HEK293 (cell line): ENCODE results near the gene SRSF12.

Experiments
- GFI1B ChIP-seq: fragments of 450-650 bp; formaldehyde crosslinking; IDR thresholded peaks from 2 replicates; pipeline ENCODE4 v1.5.1; 2016; ENCODE audit warnings: missing biosample characterization, missing genetic modification characterization
- KLF16 ChIP-seq: fragments of 450-650 bp; formaldehyde crosslinking; IDR thresholded peaks from 2 replicates; pipeline ENCODE4 v1.5.1; 2017; ENCODE audit warnings: missing biosample characterization, missing genetic modification characterization
- PRDM2 ChIP-seq: fragments of 450-650 bp; formaldehyde crosslinking; IDR thresholded peaks from 2 replicates; pipeline ENCODE4 v1.5.1; 2016; ENCODE audit warnings: missing biosample characterization, missing genetic modification characterization, borderline replicate concordance
- ZNF132 ChIP-seq: fragments of 450-650 bp; formaldehyde crosslinking; IDR thresholded peaks from 2 replicates; pipeline ENCODE4 v1.5.1; 2017; ENCODE audit warnings: missing biosample characterization, missing genetic modification characterization, borderline replicate concordance
- ZNF133 ChIP-seq: fragments of 450-650 bp; formaldehyde crosslinking; IDR thresholded peaks from 2 replicates; pipeline ENCODE4 v1.5.1; 2016; ENCODE audit warnings: missing biosample characterization, missing genetic modification characterization
- ZNF16 ChIP-seq: fragments of 450-650 bp; formaldehyde crosslinking; IDR thresholded peaks from 2 replicates; pipeline ENCODE4 v1.5.1; 2016; ENCODE audit warnings: low read depth, missing biosample characterization, missing genetic modification characterization
- ZNF174 ChIP-seq: fragments of 450-650 bp; formaldehyde crosslinking; IDR thresholded peaks from 2 replicates; pipeline ENCODE4 v1.5.0; 2017; ENCODE audit warnings: missing biosample characterization, mild to moderate bottlenecking, missing genetic modification characterization
- ZNF214 ChIP-seq: fragments of 450-650 bp; formaldehyde crosslinking; IDR thresholded peaks from 2 replicates; pipeline ENCODE4 v1.5.1; 2017; ENCODE audit warnings: missing biosample characterization, mild to moderate bottlenecking, missing genetic modification characterization, borderline replicate concordance
- ZNF223 ChIP-seq: fragments of 450-650 bp; formaldehyde crosslinking; IDR thresholded peaks from 2 replicates; pipeline ENCODE4 v1.5.1; 2016; ENCODE audit warnings: missing biosample characterization, missing genetic modification characterization
- ZNF292 ChIP-seq: fragments of 450-650 bp; formaldehyde crosslinking; IDR thresholded peaks from 2 replicates; pipeline ENCODE4 v1.5.1; 2016; ENCODE audit warnings: low read depth, missing biosample characterization, missing genetic modification characterization, borderline replicate concordance
- ZNF302 ChIP-seq: fragments of 450-650 bp; formaldehyde crosslinking; IDR thresholded peaks from 2 replicates; pipeline ENCODE4 v1.5.1; 2016; ENCODE audit warnings: missing biosample characterization, missing genetic modification characterization, low read depth
- ZNF626 ChIP-seq: fragments of 450-650 bp; sonication (Bioruptor Pico); formaldehyde crosslinking; IDR thresholded peaks from 2 replicates; pipeline ENCODE4 v1.5.1; 2018; ENCODE audit warnings: missing biosample characterization, missing genetic modification characterization, inconsistent platforms
- TF ChIP-seq, protein P1 (sequence below): fragments of 450-650 bp; formaldehyde crosslinking; conservative IDR thresholded peaks from 2 replicates; pipeline ENCODE4 v1.5.1; 2016; ENCODE audit warnings: low read depth, missing biosample characterization, missing genetic modification characterization

Gene SRSF12

GRCh38 chr6:89145956-89146717 lies 28.3 kb upstream of the SRSF12 start, which contains the start of gene PM20D2 (continued):
- TF ChIP-seq ZNF16 (tag by site-specific recombination) (no peak), PRDM2 (no peak), ZNF626 (tag by site-specific recombination) (no peak), KLF16 (tag by site-specific recombination) (peak; percentile 74), ZNF292 (tag by site-specific recombination) (no peak), ZNF133 (no peak), ZNF132 (tag by site-specific recombination) (no peak), GFI1B (tag by site-specific recombination) (no peak), ZNF174 (tag by site-specific recombination) (no peak), ZNF214 (tag by site-specific recombination) (no peak), ZNF223 (tag by site-specific recombination) (no peak), ZNF302 (tag by site-specific recombination) (no peak)
- TF ChIP-seq, protein P1, sequence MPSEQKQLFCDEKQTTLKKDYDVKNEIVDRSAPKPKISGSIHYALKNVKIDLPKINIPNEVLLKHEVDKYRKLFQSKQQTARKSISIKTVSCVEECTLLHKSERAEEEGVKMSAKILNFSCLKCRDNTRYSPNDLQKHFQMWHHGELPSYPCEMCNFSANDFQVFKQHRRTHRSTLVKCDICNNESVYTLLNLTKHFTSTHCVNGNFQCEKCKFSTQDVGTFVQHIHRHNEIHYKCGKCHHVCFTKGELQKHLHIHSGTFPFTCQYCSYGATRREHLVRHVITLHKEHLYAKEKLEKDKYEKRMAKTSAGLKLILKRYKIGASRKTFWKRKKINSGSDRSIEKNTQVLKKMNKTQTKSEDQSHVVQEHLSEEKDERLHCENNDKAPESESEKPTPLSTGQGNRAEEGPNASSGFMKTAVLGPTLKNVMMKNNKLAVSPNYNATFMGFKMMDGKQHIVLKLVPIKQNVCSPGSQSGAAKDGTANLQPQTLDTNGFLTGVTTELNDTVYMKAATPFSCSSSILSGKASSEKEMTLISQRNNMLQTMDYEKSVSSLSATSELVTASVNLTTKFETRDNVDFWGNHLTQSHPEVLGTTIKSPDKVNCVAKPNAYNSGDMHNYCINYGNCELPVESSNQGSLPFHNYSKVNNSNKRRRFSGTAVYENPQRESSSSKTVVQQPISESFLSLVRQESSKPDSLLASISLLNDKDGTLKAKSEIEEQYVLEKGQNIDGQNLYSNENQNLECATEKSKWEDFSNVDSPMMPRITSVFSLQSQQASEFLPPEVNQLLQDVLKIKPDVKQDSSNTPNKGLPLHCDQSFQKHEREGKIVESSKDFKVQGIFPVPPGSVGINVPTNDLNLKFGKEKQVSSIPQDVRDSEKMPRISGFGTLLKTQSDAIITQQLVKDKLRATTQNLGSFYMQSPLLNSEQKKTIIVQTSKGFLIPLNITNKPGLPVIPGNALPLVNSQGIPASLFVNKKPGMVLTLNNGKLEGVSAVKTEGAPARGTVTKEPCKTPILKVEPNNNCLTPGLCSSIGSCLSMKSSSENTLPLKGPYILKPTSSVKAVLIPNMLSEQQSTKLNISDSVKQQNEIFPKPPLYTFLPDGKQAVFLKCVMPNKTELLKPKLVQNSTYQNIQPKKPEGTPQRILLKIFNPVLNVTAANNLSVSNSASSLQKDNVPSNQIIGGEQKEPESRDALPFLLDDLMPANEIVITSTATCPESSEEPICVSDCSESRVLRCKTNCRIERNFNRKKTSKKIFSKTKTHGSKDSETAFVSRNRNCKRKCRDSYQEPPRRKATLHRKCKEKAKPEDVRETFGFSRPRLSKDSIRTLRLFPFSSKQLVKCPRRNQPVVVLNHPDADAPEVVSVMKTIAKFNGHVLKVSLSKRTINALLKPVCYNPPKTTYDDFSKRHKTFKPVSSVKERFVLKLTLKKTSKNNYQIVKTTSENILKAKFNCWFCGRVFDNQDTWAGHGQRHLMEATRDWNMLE (tag by site-specific recombination) = no peak
